ENCODE measurements around the gene KRTAP5-5. TPM values are rescaled to one million over a fixed set of nuclear protein-coding genes. Genes with fewer than 3 reads are reported as not detected.
"Not testable (repeated sequence)": the region's sequence is repeated elsewhere in the genome, so short reads cannot be mapped to it uniquely, and the experiment has no call there.

Gene KRTAP5-5
- total RNA-seq, 1 donor from 2014 or later, result not detected

GRCh38 chr11:1642288-1643145 lies 12.9 kb downstream of the KRTAP5-5 start:
- CTCF ChIA-PET, result no interaction called here
- Mint-ChIP-seq H3K4me3 (no peak overlapping the region), H3K27ac (no peak overlapping the region), H3K4me1 (peaks cover 2% of the 10 kb centered on the region), H3K9me3 (no peaks in the 10 kb centered on the region), H3K27me3 (peaks cover 24% of the 10 kb centered on the region), H3K36me3 (ENCODE audit: low read depth) (no peaks in the 10 kb centered on the region)
- intact Hi-C loops (cut with micrococcal nuclease), result no loop called here
- POLR2A ChIA-PET, result interaction anchor here (0.5 kb wide), 1 partner anchor 85 kb away, joined by 5 read pairs; no protein-coding TSS in a partner anchor
- TF ChIP-seq, protein P1, sequence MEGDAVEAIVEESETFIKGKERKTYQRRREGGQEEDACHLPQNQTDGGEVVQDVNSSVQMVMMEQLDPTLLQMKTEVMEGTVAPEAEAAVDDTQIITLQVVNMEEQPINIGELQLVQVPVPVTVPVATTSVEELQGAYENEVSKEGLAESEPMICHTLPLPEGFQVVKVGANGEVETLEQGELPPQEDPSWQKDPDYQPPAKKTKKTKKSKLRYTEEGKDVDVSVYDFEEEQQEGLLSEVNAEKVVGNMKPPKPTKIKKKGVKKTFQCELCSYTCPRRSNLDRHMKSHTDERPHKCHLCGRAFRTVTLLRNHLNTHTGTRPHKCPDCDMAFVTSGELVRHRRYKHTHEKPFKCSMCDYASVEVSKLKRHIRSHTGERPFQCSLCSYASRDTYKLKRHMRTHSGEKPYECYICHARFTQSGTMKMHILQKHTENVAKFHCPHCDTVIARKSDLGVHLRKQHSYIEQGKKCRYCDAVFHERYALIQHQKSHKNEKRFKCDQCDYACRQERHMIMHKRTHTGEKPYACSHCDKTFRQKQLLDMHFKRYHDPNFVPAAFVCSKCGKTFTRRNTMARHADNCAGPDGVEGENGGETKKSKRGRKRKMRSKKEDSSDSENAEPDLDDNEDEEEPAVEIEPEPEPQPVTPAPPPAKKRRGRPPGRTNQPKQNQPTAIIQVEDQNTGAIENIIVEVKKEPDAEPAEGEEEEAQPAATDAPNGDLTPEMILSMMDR (IDR thresholded peaks at IDR 0.05), result no peak
- DNase-seq, result no peak
- ATAC-seq (ENCODE audit: low read depth), result no peak

- Mint-ChIP-seq H3K27ac (no peak overlapping the region), H3K9me3 (no peaks in the 10 kb centered on the region), H3K36me3 (ENCODE audit: low read depth) (no peaks in the 10 kb centered on the region), H3K27me3 (peaks cover 24% of the 10 kb centered on the region), H3K4me3 (no peak overlapping the region), H3K4me1 (peaks cover 2% of the 10 kb centered on the region)
- intact Hi-C loops (cut with micrococcal nuclease), result no loop called here
- ChIA-PET CTCF (interaction anchor here (1.3 kb wide), 1 partner anchor 9 kb away, joined by 5 read pairs; no protein-coding TSS in a partner anchor), POLR2A (no interaction called here)
- ATAC-seq (ENCODE audit: low read depth), result no peak
- no peak for DNase-seq
- TF ChIP-seq, protein P1 (IDR thresholded peaks at IDR 0.05), result no peak
Observed at GRCh38 chr11:1643146-1643690, 13.6 kb downstream of the KRTAP5-5 start.

GRCh38 chr11:1644601-1645356 lies 15.2 kb downstream of the KRTAP5-5 start:
- intact Hi-C loops (cut with micrococcal nuclease), result no loop called here
- H3K36me3 Mint-ChIP-seq (ENCODE audit: low read depth), result no peaks in the 10 kb centered on the region
- TF ChIP-seq, protein P1 (IDR thresholded peaks at IDR 0.05), result no peak
- no peak for ATAC-seq (ENCODE audit: low read depth)
- ChIA-PET CTCF (interaction anchor here (1.0 kb wide), 1 partner anchor 356 kb away, joined by 6 read pairs; no protein-coding TSS in a partner anchor), POLR2A (no interaction called here)
- no peak for DNase-seq
- peaks cover 18% of the 10 kb centered on the region for H3K27me3 Mint-ChIP-seq
- no peak overlapping the region for H3K27ac Mint-ChIP-seq
- H3K4me3 Mint-ChIP-seq, result no peak overlapping the region
- H3K9me3 Mint-ChIP-seq, result no peaks in the 10 kb centered on the region
- peaks cover 2% of the 10 kb centered on the region for H3K4me1 Mint-ChIP-seq

GRCh38 chr11:1645357-1645821 lies 15.8 kb downstream of the KRTAP5-5 start:
- intact Hi-C loops (cut with micrococcal nuclease), result no loop called here
- CTCF ChIA-PET, result interaction anchor here (1.0 kb wide), 1 partner anchor 356 kb away, joined by 6 read pairs; no protein-coding TSS in a partner anchor
- TF ChIP-seq, protein P1 (IDR thresholded peaks at IDR 0.05), result no peak
- Mint-ChIP-seq H3K27me3 (peaks cover 13% of the 10 kb centered on the region), H3K4me1 (no peaks in the 10 kb centered on the region), H3K36me3 (ENCODE audit: low read depth) (no peaks in the 10 kb centered on the region), H3K4me3 (no peak overlapping the region), H3K27ac (no peak overlapping the region), H3K9me3 (no peaks in the 10 kb centered on the region)
- POLR2A ChIA-PET, result no interaction called here
- ATAC-seq (ENCODE audit: low read depth) (no peak), DNase-seq (no peak)

DNA sequence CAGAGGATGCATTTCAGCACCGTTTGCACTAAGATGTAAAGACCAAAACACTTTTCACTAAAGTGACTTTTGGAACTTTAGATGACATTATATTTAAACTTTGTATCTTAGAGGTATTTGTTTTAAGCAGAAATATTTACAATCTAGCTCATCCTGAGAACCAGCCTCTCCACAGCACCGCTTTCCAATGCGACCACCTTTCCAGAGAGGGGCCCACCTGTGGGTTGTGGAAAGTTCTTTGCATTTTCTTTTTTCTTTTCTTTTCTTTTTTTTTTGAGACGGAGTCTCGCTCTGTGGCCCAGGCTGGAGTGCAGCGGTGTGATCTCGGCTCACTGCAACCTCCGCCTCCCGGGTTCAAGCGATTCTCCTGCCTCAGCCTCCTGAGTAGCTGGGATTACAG lies 17.0 kb downstream of the KRTAP5-5 start:
- H3K4me1 Mint-ChIP-seq; H3K27ac Mint-ChIP-seq; H3K27me3 Mint-ChIP-seq; POLR2A ChIA-PET; CTCF ChIA-PET; H3K9me3 Mint-ChIP-seq; ATAC-seq (ENCODE audit: low read depth); H3K36me3 Mint-ChIP-seq (ENCODE audit: low read depth); intact Hi-C loops (cut with micrococcal nuclease); DNase-seq; H3K4me3 Mint-ChIP-seq: not testable (repeated sequence)

Measured in activated B cell treated with CpG ODN at 0.5 μM for 24 hours (primary cell).